SH-SY5Y (cell line): ENCODE results near the gene ERVV-1.

Source experiments
- GATA2 ChIP-seq: IDR thresholded peaks from 2 replicates; pipeline ENCODE4 v1.6.1; 2011; ENCODE audit warnings: mild to moderate bottlenecking, low read depth, low read length
- GATA3 ChIP-seq: IDR thresholded peaks from 2 replicates; pipeline ENCODE4 v1.6.1; 2011; ENCODE audit warnings: low read depth, mild to moderate bottlenecking, low read length, moderate library complexity

GRCh38 chr19:52967772-52968171 lies 45.9 kb upstream of the ERVV-1 start:
- TF ChIP-seq GATA3 (no peak), GATA2 (no peak)
